ENCODE data around the gene B4GALT5.

DNA sequence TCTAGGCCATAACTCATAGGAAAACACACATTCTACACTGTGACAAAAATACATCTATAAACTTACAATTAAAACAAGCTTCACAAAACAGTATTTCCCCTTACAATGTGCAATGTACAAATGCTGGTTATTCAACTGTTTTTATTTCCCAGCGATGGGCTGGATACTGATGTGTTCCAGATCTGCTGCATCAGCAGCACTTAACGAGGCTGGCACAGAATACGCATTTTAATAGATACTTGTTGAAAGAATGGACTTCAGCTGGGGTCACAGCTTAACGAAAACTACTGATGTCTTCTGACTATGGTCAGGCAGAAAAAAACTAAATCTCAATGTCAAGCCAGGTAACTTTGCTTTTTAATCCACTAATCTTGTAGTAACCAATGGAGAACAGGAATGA is 70.9 kb downstream of the B4GALT5 start:
- TF ChIP-seq CTCF (IDR thresholded peaks at IDR 0.05) = no peak
- no peak for TF ChIP-seq POLR2A (IDR thresholded peaks at IDR 0.05)

All from body of pancreas (tissue), 4 donors.